NT2/D1 (cell line): Measurements from ENCODE around the gene CD81.

ENCODE experiments used
- DNase-seq: peaks from one replicate; pipeline ENCODE4 v3.0.0-alpha.2; 2011; ENCODE audit warnings: low read depth, low spot score
- H3K27me3 ChIP-seq: 2 replicates; pipeline ENCODE4 v1.6.0; 2011; ENCODE audit warnings: mild to moderate bottlenecking; ENCODE audit not compliant: insufficient read length, insufficient read depth
- H3K36me3 ChIP-seq: 2 replicates; pipeline ENCODE4 v1.6.1; 2011; ENCODE audit warnings: mild to moderate bottlenecking, low read length, mixed read lengths; ENCODE audit not compliant: insufficient read depth, insufficient read length
- H3K4me1 ChIP-seq: 2 replicates; pipeline ENCODE4 v1.5.1; 2011; ENCODE audit not compliant: insufficient read depth, insufficient read length
- H3K4me3 ChIP-seq: 2 replicates; pipeline ENCODE4 v1.5.1; 2011; ENCODE audit warnings: low read depth; ENCODE audit not compliant: insufficient read length
- H3K9ac ChIP-seq: 2 replicates; pipeline ENCODE4 v1.6.0; 2011; ENCODE audit warnings: low read depth; ENCODE audit not compliant: insufficient read length
- H3K9me3 ChIP-seq: 2 replicates; pipeline ENCODE4 v1.5.1; 2011; ENCODE audit warnings: mild to moderate bottlenecking, low read length; ENCODE audit not compliant: insufficient read depth
- SUZ12 ChIP-seq: IDR thresholded peaks from 2 replicates; pipeline ENCODE4 v1.6.1; 2011; ENCODE audit not compliant: insufficient read length, insufficient read depth; ENCODE audit errors: extremely low read depth
- YY1 ChIP-seq: IDR thresholded peaks from 2 replicates; pipeline ENCODE4 v1.6.1; 2011; ENCODE audit not compliant: insufficient read length, insufficient read depth
- ZNF274 ChIP-seq: IDR thresholded peaks from 2 replicates; pipeline ENCODE4 v1.6.1; 2011; ENCODE audit warnings: mild to moderate bottlenecking, low read depth, low read length

Gene CD81

GRCh38 chr11:2414616-2415015, 37.5 kb downstream of the CD81 start:
- Histone ChIP-seq H3K9ac (peak overlapping the region; percentile 4), H3K36me3 (no peaks in the 10 kb centered on the region), H3K27me3 (no peaks in the 10 kb centered on the region), H3K9me3 (no peaks in the 10 kb centered on the region), H3K4me1 (peaks cover 13% of the 10 kb centered on the region), H3K4me3 (no peak overlapping the region)
- TF ChIP-seq ZNF274 (no peak), SUZ12 (no peak), YY1 (no peak)
- no peak for DNase-seq

- H3K9ac ChIP-seq, result no peak overlapping the region
- no peak for DNase-seq
These were observed 38.1 kb downstream of the CD81 start for GRCh38 chr11:2415171-2415570.

GRCh38 chr11:2415601-2416380, 38.7 kb downstream of the CD81 start:
- TF ChIP-seq SUZ12, result no peak
- TF ChIP-seq YY1, result no peak
- TF ChIP-seq ZNF274, result no peak
- Histone ChIP-seq H3K9me3 (no peaks in the 10 kb centered on the region), H3K36me3 (no peaks in the 10 kb centered on the region), H3K27me3 (no peaks in the 10 kb centered on the region), H3K9ac (no peak overlapping the region), H3K4me3 (no peak overlapping the region), H3K4me1 (peaks cover 11% of the 10 kb centered on the region)
- DNase-seq, result no peak

More at GRCh38 chr11:2415171-2415570, 38.1 kb downstream of the CD81 start:
- TF ChIP-seq ZNF274 (no peak), YY1 (no peak), SUZ12 (no peak)
- H3K4me1 ChIP-seq, result peaks cover 9% of the 10 kb centered on the region
- no peaks in the 10 kb centered on the region for H3K27me3 ChIP-seq
- H3K9me3 ChIP-seq, result no peaks in the 10 kb centered on the region
- H3K36me3 ChIP-seq, result no peaks in the 10 kb centered on the region
- H3K4me3 ChIP-seq, result no peak overlapping the region

- DNase-seq, result no peak
- no peak overlapping the region for H3K9ac ChIP-seq
- H3K4me3 ChIP-seq, result no peak overlapping the region
- TF ChIP-seq ZNF274 (no peak), SUZ12 (no peak), YY1 (no peak)
- H3K4me1 ChIP-seq, result peaks cover 9% of the 10 kb centered on the region
- no peaks in the 10 kb centered on the region for H3K27me3 ChIP-seq
- H3K9me3 ChIP-seq, result no peaks in the 10 kb centered on the region
- H3K36me3 ChIP-seq, result no peaks in the 10 kb centered on the region
These were observed 39.7 kb downstream of the CD81 start for GRCh38 chr11:2416765-2417164.

GRCh38 chr11:2417856-2418692, 41.0 kb downstream of the CD81 start:
- H3K4me3 ChIP-seq, result no peak overlapping the region
- no peaks in the 10 kb centered on the region for H3K9me3 ChIP-seq
- no peaks in the 10 kb centered on the region for H3K27me3 ChIP-seq
- no peak overlapping the region for H3K9ac ChIP-seq
- H3K4me1 ChIP-seq, result peaks cover 9% of the 10 kb centered on the region
- DNase-seq, result no peak
- H3K36me3 ChIP-seq, result no peaks in the 10 kb centered on the region
- TF ChIP-seq SUZ12 (no peak), YY1 (no peak), ZNF274 (no peak)

GRCh38 chr11:2418693-2419360, 41.7 kb downstream of the CD81 start:
- Histone ChIP-seq H3K4me1 (peaks cover 9% of the 10 kb centered on the region), H3K9me3 (no peaks in the 10 kb centered on the region), H3K9ac (no peak overlapping the region), H3K4me3 (no peak overlapping the region), H3K36me3 (no peaks in the 10 kb centered on the region), H3K27me3 (no peaks in the 10 kb centered on the region)
- no peak for DNase-seq
- TF ChIP-seq ZNF274 (no peak), YY1 (no peak), SUZ12 (no peak)
